Heart right ventricle (tissue), 16 donors: ENCODE measurements around the gene NEU2. TPM values are rescaled to one million over a fixed set of nuclear protein-coding genes. Genes with fewer than 3 reads are reported as not detected.
A peak's percentile ranks its signal among the peaks of the same experiment; 100 is the strongest.

Experiments
- ATAC-seq, 8 donors: fragments of 200-7000 bp; cut with Tn5 transposase; one replicate each; pipeline ENCODE4 v1.9.1; 2020; ENCODE audit warnings: mild to moderate bottlenecking in 8 of 8, moderate library complexity in 8 of 8, moderate number of reproducible peaks in 1 of 8
- DNase-seq, 2 donors: peaks; one replicate each; pipeline ENCODE4 v3.0.0-alpha.2; 2020
- H3K27ac ChIP-seq, 10 donors: fragments of 200-600 bp; sonication (generic) in 2 of 10; one replicate each; pipeline versions ENCODE4 v1.5.0 to v1.8.0; 2020 to 2022; ENCODE audit warnings: mild to moderate bottlenecking in 3 of 10
- H3K27me3 ChIP-seq, 7 donors: fragments of 200-600 bp; one replicate each; pipeline ENCODE4 v1.8.0; 2021 to 2022; ENCODE audit warnings: mild to moderate bottlenecking in 2 of 7
- H3K36me3 ChIP-seq, 9 donors: fragments of 200-600 bp; sonication (generic) in 1 of 9; one replicate each; pipeline versions ENCODE4 v1.5.0 to v1.8.0; 2020 to 2022; ENCODE audit warnings: mild to moderate bottlenecking in 2 of 9
- H3K4me1 ChIP-seq, 9 donors: fragments of 200-600 bp; sonication (generic) in 1 of 9; one replicate each; pipeline versions ENCODE4 v1.5.0 to v1.8.0; 2020 to 2022; ENCODE audit warnings: mild to moderate bottlenecking in 4 of 9
- H3K4me3 ChIP-seq, 10 donors: fragments of 200-600 bp; sonication (generic) in 2 of 10; one replicate each; pipeline versions ENCODE4 v1.5.0 to v1.8.0; 2020 to 2022; ENCODE audit warnings: mild to moderate bottlenecking in 7 of 10, moderate library complexity in 2 of 10
- H3K9me3 ChIP-seq, 11 donors: fragments of 200-600 bp in 10 of 11; sonication (generic) in 2 of 11; one replicate each; pipeline versions ENCODE4 v1.5.0 to v1.8.0; 2013 to 2022; ENCODE audit warnings: mild to moderate bottlenecking in 2 of 11, control low read depth in 1 of 11, moderate library complexity in 1 of 11
- WGBS, 2 donors: extraction: QIAGEN DNeasy Blood & Tissue Kit; methylation state at CpG; one replicate each; pipeline ENCODE4 v1.1.7; 2013; ENCODE audit warnings: inconsistent platforms in 1 of 2; 5-methylcytosine and 5-hydroxymethylcytosine counted together
- intact Hi-C, 10 donors: fragments of 100-400 bp; cut with DNase I; formaldehyde crosslinking; loops; one replicate each; pipeline versions ENCODE4 v1.11.1 to v1.14.2; 2022
- polyA plus RNA-seq, 2 donors: library from polyadenylated mRNA; stranded (reverse); fragments of 200-250 nt; gene quantifications; one replicate each; pipeline ENCODE4 v1.2.3, GENCODE V29; 2013
- total RNA-seq, 10 donors: library from RNA; stranded (reverse); fragmentation: NEBNext Ultra II Directional in 3 of 10; extraction: Animal tissue kit (Norgen Biotek cat#: 25700) in 3 of 10; gene quantifications; one replicate each; pipeline versions ENCODE4 v1.2.1 to v1.2.4, GENCODE V29; 2021 to 2023
- TF ChIP-seq, protein P1 (sequence below), 9 donors: fragments of 200-600 bp; sonication (generic) in 2 of 9; IDR thresholded peaks; one replicate each; pipeline versions ENCODE4 v1.5.0 to v1.8.0; 2021 to 2022; ENCODE audit warnings: antibody characterized with exemption in 9 of 9, mild to moderate bottlenecking in 5 of 9, moderate library complexity in 1 of 9
- donor health status: Arrhythmogenic right ventricular cardiomyopathy.
- donor health status: ischemic (EF 13 %, LVEDD 7.1; RV severe dilation, severe dysfunction).
- donor health status: healthy with polysubstance abuse.
- donor health status: DM: no; HTN: yes; CAD: no.
- donor health status: DM: no; HTN: no; CAD: no.
- donor health status: ischemic (EF 25% LVEDD 6.9; RV normal size, moderate dysfunction).
- donor health status: ischemic (EF 25% LVEDD 5.7; RV mildly dilated, moderate dysfunction).
- donor health status: healthy.
- donor health status: DM: yes; HTN: yes; CAD: no.
- donor health status: Ischemic cardiomyopathy.
- donor health status: ischemic (EF 35%, LVEDD 5.7; RV mildly dilated, moderate dysfunction).
- donor health status: nonischemic (EF 11% LVEDD 7.7; RV severe dilation, severe dysfunction).
- donor health status: DM: yes; HTN: yes; CAD: no.
- donor health status: PGD.
- donor health status: ischemic (EF 29% LVEDD 5.4; RV normal size, mild dysfunction).
- donor health status: nonischemic (EF 23%, LVEDD 6.1; RV moderate dilation, normal function).

Gene NEU2
- total and polyA plus RNA-seq, 12 donors: not detected

DNA sequence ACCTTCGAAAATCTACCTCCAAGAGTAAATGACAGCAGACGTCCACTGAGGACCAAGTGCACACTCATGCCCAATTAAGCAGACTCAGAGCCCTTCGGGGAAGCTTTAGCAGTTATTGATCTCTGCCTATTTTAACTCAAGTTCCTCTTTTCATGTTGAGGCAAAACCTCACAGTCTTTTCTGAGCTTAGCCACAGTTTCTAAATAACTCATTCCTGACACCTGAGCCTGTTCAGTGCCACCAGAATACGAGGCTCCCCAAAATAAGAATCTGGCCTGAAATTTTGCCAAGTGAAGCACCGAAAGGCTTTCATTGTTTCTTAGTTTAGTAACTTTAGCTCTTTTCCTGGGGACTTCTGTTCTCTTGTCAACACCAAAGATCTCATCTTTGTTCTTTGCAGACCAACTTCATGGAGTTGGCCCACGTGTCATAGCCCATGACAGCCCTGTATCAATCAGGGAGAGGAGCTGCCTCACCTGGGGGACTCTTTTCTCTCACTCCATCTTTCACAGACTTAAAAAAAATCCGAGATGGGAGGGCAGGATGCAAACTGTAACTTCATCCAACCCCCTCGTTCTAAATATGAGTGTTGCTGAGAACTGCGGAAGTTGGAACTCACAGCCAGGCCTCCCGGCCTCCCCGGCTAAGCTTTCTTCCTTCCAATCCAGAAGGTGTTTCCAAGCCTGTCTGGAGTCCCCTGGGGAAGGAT, 49.9 kb downstream of the NEU2 start:
- DNase-seq: no peak
- intact Hi-C loops: no loop called here
- Histone ChIP-seq H3K27ac (peak overlapping the region; percentile 57 to 97 (median 84)), H3K4me3 (no peak overlapping the region), H3K36me3 (peaks cover 0 to 30% (median 0%) of the 10 kb centered on the region in 9 donors), H3K27me3 (peaks cover 0 to 3% (median 0%) of the 10 kb centered on the region in 7 donors), H3K9me3 (no peaks in the 10 kb centered on the region), H3K4me1 (peaks cover 8 to 96% (median 59%) of the 10 kb centered on the region in 9 donors)
- ATAC-seq: no peak
- TF ChIP-seq, protein P1, sequence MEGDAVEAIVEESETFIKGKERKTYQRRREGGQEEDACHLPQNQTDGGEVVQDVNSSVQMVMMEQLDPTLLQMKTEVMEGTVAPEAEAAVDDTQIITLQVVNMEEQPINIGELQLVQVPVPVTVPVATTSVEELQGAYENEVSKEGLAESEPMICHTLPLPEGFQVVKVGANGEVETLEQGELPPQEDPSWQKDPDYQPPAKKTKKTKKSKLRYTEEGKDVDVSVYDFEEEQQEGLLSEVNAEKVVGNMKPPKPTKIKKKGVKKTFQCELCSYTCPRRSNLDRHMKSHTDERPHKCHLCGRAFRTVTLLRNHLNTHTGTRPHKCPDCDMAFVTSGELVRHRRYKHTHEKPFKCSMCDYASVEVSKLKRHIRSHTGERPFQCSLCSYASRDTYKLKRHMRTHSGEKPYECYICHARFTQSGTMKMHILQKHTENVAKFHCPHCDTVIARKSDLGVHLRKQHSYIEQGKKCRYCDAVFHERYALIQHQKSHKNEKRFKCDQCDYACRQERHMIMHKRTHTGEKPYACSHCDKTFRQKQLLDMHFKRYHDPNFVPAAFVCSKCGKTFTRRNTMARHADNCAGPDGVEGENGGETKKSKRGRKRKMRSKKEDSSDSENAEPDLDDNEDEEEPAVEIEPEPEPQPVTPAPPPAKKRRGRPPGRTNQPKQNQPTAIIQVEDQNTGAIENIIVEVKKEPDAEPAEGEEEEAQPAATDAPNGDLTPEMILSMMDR (IDR thresholded peaks at IDR 0.05): no peak
- WGBS, 2 donors: 67 to 73% methylated on average over 11 of the region's 11 CpGs

- WGBS, 2 donors: 53 to 60% methylated on average over 9 of the region's 9 CpGs
- ATAC-seq: peak in 5 of 8 donors; percentile 2 to 37 (median 9)
- peaks cover 8 to 98% (median 59%) of the 10 kb centered on the region in 9 donors for H3K4me1 ChIP-seq
These were observed 50.7 kb downstream of the NEU2 start for GRCh38 chr2:233082931-233083755.

DNA sequence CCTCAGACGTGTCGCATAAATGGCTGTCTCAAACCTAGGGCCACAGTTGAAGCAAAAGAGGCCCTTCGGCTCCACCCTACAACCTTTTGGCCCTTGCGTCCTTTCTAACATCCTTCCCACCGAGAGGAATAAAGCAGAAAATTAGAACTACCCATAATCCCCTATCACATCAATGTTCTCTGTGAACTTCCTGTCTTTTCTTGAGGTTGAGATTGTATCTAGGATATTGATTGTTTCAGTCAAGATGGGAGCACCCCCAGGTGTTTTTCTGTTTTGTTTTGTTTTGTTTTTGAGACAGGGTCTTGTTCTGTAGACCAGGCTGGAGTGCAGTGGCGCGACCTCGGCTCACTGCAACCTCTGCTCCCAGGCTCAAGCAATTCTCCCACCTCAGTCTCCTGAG, 51.3 kb downstream of the NEU2 start:
- Histone ChIP-seq H3K27me3 (no peaks in the 10 kb centered on the region), H3K27ac (peak overlapping the region; percentile 57 to 97 (median 84)), H3K4me1 (peaks cover 8 to 98% (median 57%) of the 10 kb centered on the region in 9 donors), H3K9me3 (no peaks in the 10 kb centered on the region), H3K4me3 (peak overlapping the region in 1 of 10 donors; percentile 5), H3K36me3 (peaks cover 0 to 38% (median 0%) of the 10 kb centered on the region in 9 donors)
- WGBS, 2 donors: 67 to 79% methylated on average over 8 of the region's 8 CpGs
- TF ChIP-seq, protein P1 (IDR thresholded peaks at IDR 0.05): no peak
- DNase-seq: no peak
- intact Hi-C loops: no loop called here
- ATAC-seq: peak in 4 of 8 donors; percentile 1 to 20 (median 6)

More at GRCh38 chr2:233082931-233083755, 50.7 kb downstream of the NEU2 start:
- H3K27ac ChIP-seq: peak overlapping the region; percentile 57 to 97 (median 84)
- peaks cover 0 to 3% (median 0%) of the 10 kb centered on the region in 7 donors for H3K27me3 ChIP-seq
- peaks cover 0 to 32% (median 0%) of the 10 kb centered on the region in 9 donors for H3K36me3 ChIP-seq
- no peak for DNase-seq
- H3K9me3 ChIP-seq: no peaks in the 10 kb centered on the region
- intact Hi-C loops: no loop called here
- TF ChIP-seq, protein P1 (IDR thresholded peaks at IDR 0.05): no peak
- H3K4me3 ChIP-seq: no peak overlapping the region

DNA sequence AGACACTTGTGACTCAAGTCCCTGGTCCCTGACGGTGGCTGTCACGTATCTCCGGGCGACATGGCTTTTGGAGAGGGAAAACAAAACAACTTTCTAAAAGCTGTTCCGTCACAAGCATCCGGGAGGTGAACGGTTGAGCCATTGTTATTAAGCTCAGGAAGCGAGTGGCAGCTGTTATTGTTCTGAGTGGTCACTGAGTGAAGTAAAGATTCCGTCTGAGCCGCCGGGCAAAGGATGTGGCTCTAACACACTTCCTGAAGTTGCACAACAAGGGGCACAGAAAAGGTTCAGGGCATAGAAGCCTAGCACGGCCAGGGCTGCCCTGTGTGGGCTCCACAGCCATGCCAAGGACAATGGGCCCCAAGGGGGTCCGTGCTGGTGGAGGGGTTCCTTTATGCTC, 52.0 kb downstream of the NEU2 start:
- TF ChIP-seq, protein P1 (IDR thresholded peaks at IDR 0.05): no peak
- Histone ChIP-seq H3K27me3 (peaks cover 0 to 3% (median 0%) of the 10 kb centered on the region in 7 donors), H3K4me3 (peak overlapping the region in 2 of 10 donors; percentile 5 to 22), H3K27ac (peak overlapping the region; percentile 60 to 97 (median 84)), H3K36me3 (peaks cover 0 to 42% (median 0%) of the 10 kb centered on the region in 9 donors), H3K4me1 (peaks cover 8 to 98% (median 50%) of the 10 kb centered on the region in 9 donors), H3K9me3 (no peaks in the 10 kb centered on the region)
- peak; percentile 82 to 90 (median 88) for ATAC-seq
- intact Hi-C loops: no loop called here
- DNase-seq: peak; percentile 35 to 80
- 57 to 63% methylated on average over 13 of the region's 13 CpGs for WGBS, 2 donors
